ENCODE data around the gene GM2A. TPM values are rescaled to one million over a fixed set of nuclear protein-coding genes. Genes with fewer than 3 reads are reported as not detected.

The GM2A gene
- total RNA-seq, 1 experiment from 2014 or later, result 133 TPM

Other genes starting within 250 kb of the GM2A start
- gene GPX3, start 232.6 kb upstream of the GM2A start, total RNA-seq (2014; rRNA removed; shearing (Covaris generic); ENCODE audit: low replicate concordance), result not detected in 2 replicates
- gene TNIP1, start 172.2 kb upstream of the GM2A start, total RNA-seq (2014; rRNA removed; shearing (Covaris generic); ENCODE audit: low replicate concordance), result 106 and 205 TPM in 2 replicates
- gene ANXA6, start 95.4 kb upstream of the GM2A start, total RNA-seq (2014; rRNA removed; shearing (Covaris generic); ENCODE audit: low replicate concordance), result 277 and 387 TPM in 2 replicates
- gene CCDC69, start 29.1 kb upstream of the GM2A start, total RNA-seq (2014; rRNA removed; shearing (Covaris generic); ENCODE audit: low replicate concordance), result 241 and 291 TPM in 2 replicates
- gene SLC36A3, start 50.6 kb downstream of the GM2A start, total RNA-seq (2014; rRNA removed; shearing (Covaris generic); ENCODE audit: low replicate concordance), result not detected in 2 replicates
- gene SLC36A2, start 94.4 kb downstream of the GM2A start, total RNA-seq (2014; rRNA removed; shearing (Covaris generic); ENCODE audit: low replicate concordance), result not detected in 2 replicates
- 8.4 and 12.7 TPM in 2 replicates for gene SLC36A1, start 194.4 kb downstream of the GM2A start, total RNA-seq (2014; rRNA removed; shearing (Covaris generic); ENCODE audit: low replicate concordance)

Data from Karpas-422 (cell line).